MCF 10A (cell line): ENCODE data around the gene DMRT3. TPM values are rescaled to one million over a fixed set of nuclear protein-coding genes. Genes with fewer than 3 reads are reported as not detected.

Experiments
- BruUV-seq: library from RNA; stranded (reverse); fragments of 400-500 nt; replicated peaks from 2 replicates; lab custom pipeline; 2021; lab: Mats Ljungman, UMichigan
- CTCF ChIA-PET: fragments of 300-600 bp; sonication (Branson Sonifier 250); formaldehyde crosslinking; extraction: SDS; loops from one replicate; lab custom pipeline; 2021; ENCODE audit warnings: antibody characterized with exemption, inconsistent platforms; lab: Yijun Ruan, JAX
- POLR2A ChIA-PET: fragments of 300-600, 350-650 bp; sonication (Branson Sonifier 250); formaldehyde crosslinking; extraction: SDS; loops from one replicate; lab custom pipeline; 2020; ENCODE audit warnings: antibody characterized with exemption, inconsistent platforms; lab: Yijun Ruan, JAX
- DNase-seq: peaks from one replicate; pipeline ENCODE4 v3.0.0-alpha.2; 2018; ENCODE audit not compliant: unreplicated experiment
- H3K27ac Mint-ChIP-seq: one replicate; pipeline ENCODE4 v1.8.0; 2022; ENCODE audit warnings: mild to moderate bottlenecking, low read depth, mixed read lengths; ENCODE audit not compliant: unreplicated experiment
- H3K27me3 Mint-ChIP-seq: one replicate; pipeline ENCODE4 v1.8.0; 2022; ENCODE audit warnings: mixed read lengths; ENCODE audit not compliant: insufficient read depth, unreplicated experiment
- H3K36me3 Mint-ChIP-seq: one replicate; pipeline ENCODE4 v1.8.0; 2022; ENCODE audit warnings: mild to moderate bottlenecking, moderate library complexity, mixed read lengths; ENCODE audit not compliant: insufficient read depth, unreplicated experiment
- H3K4me1 Mint-ChIP-seq: one replicate; pipeline ENCODE4 v1.8.0; 2022; ENCODE audit warnings: mixed read lengths; ENCODE audit not compliant: insufficient read depth, unreplicated experiment
- H3K4me3 Mint-ChIP-seq: one replicate; pipeline ENCODE4 v1.8.0; 2022; ENCODE audit warnings: mild to moderate bottlenecking, moderate library complexity, mixed read lengths; ENCODE audit not compliant: unreplicated experiment
- H3K9me3 Mint-ChIP-seq: one replicate; pipeline ENCODE4 v1.8.0; 2022; ENCODE audit warnings: mixed read lengths; ENCODE audit not compliant: unreplicated experiment
- intact Hi-C: fragments of 100-400 bp; cut with micrococcal nuclease; formaldehyde crosslinking; loops from 2 replicates; pipeline ENCODE4 v1.14.1; 2022
- total RNA-seq: library from RNA; stranded (reverse); gene quantifications from 2 replicates; pipeline ENCODE4 v1.2.3, GENCODE V29; 2022
- TF ChIP-seq, protein P1 (sequence below): fragments of 200-600 bp; IDR thresholded peaks from one replicate; pipeline ENCODE4 v1.8.0; 2022; ENCODE audit warnings: antibody characterized with exemption, mild to moderate bottlenecking; ENCODE audit not compliant: unreplicated experiment

The DMRT3 gene
- total RNA-seq, 1 experiment from 2014 or later: not detected

GRCh38 chr9:1039589-1039988, 63.1 kb downstream of the DMRT3 start:
- CTCF ChIA-PET: interaction anchor here (1.1 to 1.7 kb wide), 2 partner anchors 20 to 30 kb away, joined by 3 to 8 read pairs; no protein-coding TSS in a partner anchor
- no TSS peak for BruUV-seq
- Mint-ChIP-seq H3K4me3 (no peak overlapping the region), H3K27me3 (peaks cover 29% of the 10 kb centered on the region), H3K36me3 (no peaks in the 10 kb centered on the region), H3K4me1 (no peaks in the 10 kb centered on the region), H3K9me3 (no peaks in the 10 kb centered on the region), H3K27ac (no peak overlapping the region)
- intact Hi-C loops: no loop called here
- DNase-seq: no peak
- POLR2A ChIA-PET: interaction anchor here (0.6 to 0.9 kb wide), 2 partner anchors 18 to 87 kb away, joined by 3 read pairs; no protein-coding TSS in a partner anchor
- TF ChIP-seq, protein P1, sequence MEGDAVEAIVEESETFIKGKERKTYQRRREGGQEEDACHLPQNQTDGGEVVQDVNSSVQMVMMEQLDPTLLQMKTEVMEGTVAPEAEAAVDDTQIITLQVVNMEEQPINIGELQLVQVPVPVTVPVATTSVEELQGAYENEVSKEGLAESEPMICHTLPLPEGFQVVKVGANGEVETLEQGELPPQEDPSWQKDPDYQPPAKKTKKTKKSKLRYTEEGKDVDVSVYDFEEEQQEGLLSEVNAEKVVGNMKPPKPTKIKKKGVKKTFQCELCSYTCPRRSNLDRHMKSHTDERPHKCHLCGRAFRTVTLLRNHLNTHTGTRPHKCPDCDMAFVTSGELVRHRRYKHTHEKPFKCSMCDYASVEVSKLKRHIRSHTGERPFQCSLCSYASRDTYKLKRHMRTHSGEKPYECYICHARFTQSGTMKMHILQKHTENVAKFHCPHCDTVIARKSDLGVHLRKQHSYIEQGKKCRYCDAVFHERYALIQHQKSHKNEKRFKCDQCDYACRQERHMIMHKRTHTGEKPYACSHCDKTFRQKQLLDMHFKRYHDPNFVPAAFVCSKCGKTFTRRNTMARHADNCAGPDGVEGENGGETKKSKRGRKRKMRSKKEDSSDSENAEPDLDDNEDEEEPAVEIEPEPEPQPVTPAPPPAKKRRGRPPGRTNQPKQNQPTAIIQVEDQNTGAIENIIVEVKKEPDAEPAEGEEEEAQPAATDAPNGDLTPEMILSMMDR: no peak

Other genes with a start within 250 kb of the DMRT3 start
- gene DMRT1, start 135.0 kb upstream of the DMRT3 start, total RNA-seq: not detected in 2 replicates
- gene DMRT2, start 73.7 kb downstream of the DMRT3 start, total RNA-seq: not detected in 2 replicates